Ovary (tissue), 9 donors: ENCODE measurements around the gene RAB31. TPM values are rescaled to one million over a fixed set of nuclear protein-coding genes. Genes with fewer than 3 reads are reported as not detected.
"Not testable (repeated sequence)": the region's sequence is repeated elsewhere in the genome, so short reads cannot be mapped to it uniquely, and the experiment has no call there.

ENCODE experiments used
- DNase-seq, 5 donors: peaks; one replicate each; pipeline ENCODE4 v3.0.0-alpha.2; 2019 to 2020
- H3K27ac ChIP-seq, 2 donors: fragments of 200-600 bp; one replicate each; pipeline versions ENCODE4 v1.5.1 to v1.8.0; 2019 to 2022
- H3K27me3 ChIP-seq: fragments of 200-600 bp; one replicate; pipeline ENCODE4 v1.8.0; 2022
- H3K36me3 ChIP-seq: fragments of 200-600 bp; sonication (generic); one replicate; pipeline ENCODE4 v1.5.1; 2019
- H3K4me1 ChIP-seq: one replicate; pipeline ENCODE4 v1.8.1; 2013; ENCODE audit warnings: mild to moderate bottlenecking, moderate library complexity; ENCODE audit not compliant: insufficient read depth
- H3K4me3 ChIP-seq: fragments of 200-600 bp; sonication (generic); one replicate; pipeline ENCODE4 v1.5.1; 2017
- H3K9me3 ChIP-seq, 2 donors: fragments of 200-600 bp in 1 of 2; sonication (generic) in 1 of 2; one replicate each; pipeline versions ENCODE4 v1.5.1 to v1.8.1; 2013 to 2019; ENCODE audit warnings: mild to moderate bottlenecking in 1 of 2, moderate library complexity in 1 of 2
- EP300 ChIP-seq: sonication (generic); formaldehyde crosslinking; IDR thresholded peaks from one replicate; pipeline ENCODE4 v1.6.1; 2017; ENCODE audit warnings: antibody characterized with exemption
- POLR2A ChIP-seq: fragments of 450-650 bp; IDR thresholded peaks from one replicate; pipeline ENCODE4 v1.6.1; 2017; ENCODE audit warnings: antibody characterized with exemption, mild to moderate bottlenecking, moderate library complexity
- WGBS, 3 donors: extraction: QIAGEN DNeasy Blood & Tissue Kit in 1 of 3; methylation state at CpG; one replicate each; pipeline versions ENCODE4 v1.1.5 to v1.1.7; 2013 to 2017; 5-methylcytosine and 5-hydroxymethylcytosine counted together
- intact Hi-C, 4 donors: fragments of 100-400 bp; cut with DNase I; formaldehyde crosslinking; loops; one replicate each; pipeline versions ENCODE4 v1.11.0 to v1.15.1; 2022 to 2023
- polyA plus RNA-seq, 2 donors: library from polyadenylated mRNA; stranded (reverse); fragments of 200-250 nt in 1 of 2; fragments of 350-450 nt in 1 of 2; fragmentation: Illumina TruSeq in 1 of 2; extraction: RNeasy Lipid Tissue Mini Kit (QIAGEN cat#74804) in 1 of 2; gene quantifications; one replicate each; pipeline ENCODE4 v1.2.3, GENCODE V29; 2013 to 2014
- total RNA-seq, 7 donors: library from RNA; depleted of rRNA in 2 of 7; stranded (reverse); fragments of >200 nt in 2 of 7; fragmentation: NEBNext Ultra II Directional in 3 of 7; extraction: Animal tissue kit (Norgen Biotek cat#: 25700) in 3 of 7; gene quantifications; one replicate each; pipeline versions ENCODE4 v1.1.0 to v1.2.4, GENCODE V29; 2016 to 2023
- TF ChIP-seq, protein P1 (sequence below), 3 donors: fragments of 450-650 bp in 2 of 3; fragments of 200-600 bp in 1 of 3; IDR thresholded peaks; one replicate each; pipeline versions ENCODE4 v1.5.1 to v1.8.0; 2016 to 2022; ENCODE audit warnings: antibody characterized with exemption in 3 of 3, mild to moderate bottlenecking in 1 of 3
- donor health status: DM: no; HTN: no; CAD: no; lungs with moderate emphysema.
- donor health status: DM: no; HTN: no; CAD: no.
- donor health status: Bipolar disorder and iron deficiency.
- donor health status: DM: yes; HTN: yes; CAD: no.
- donor health status: DM: no; HTN: no; CAD: no.
- donor health status: DM: yes; HTN: yes; CAD: no.

The RAB31 gene
- total and polyA plus RNA-seq, 9 donors, result 37.9 to 188 (median 62.8) TPM

DNA sequence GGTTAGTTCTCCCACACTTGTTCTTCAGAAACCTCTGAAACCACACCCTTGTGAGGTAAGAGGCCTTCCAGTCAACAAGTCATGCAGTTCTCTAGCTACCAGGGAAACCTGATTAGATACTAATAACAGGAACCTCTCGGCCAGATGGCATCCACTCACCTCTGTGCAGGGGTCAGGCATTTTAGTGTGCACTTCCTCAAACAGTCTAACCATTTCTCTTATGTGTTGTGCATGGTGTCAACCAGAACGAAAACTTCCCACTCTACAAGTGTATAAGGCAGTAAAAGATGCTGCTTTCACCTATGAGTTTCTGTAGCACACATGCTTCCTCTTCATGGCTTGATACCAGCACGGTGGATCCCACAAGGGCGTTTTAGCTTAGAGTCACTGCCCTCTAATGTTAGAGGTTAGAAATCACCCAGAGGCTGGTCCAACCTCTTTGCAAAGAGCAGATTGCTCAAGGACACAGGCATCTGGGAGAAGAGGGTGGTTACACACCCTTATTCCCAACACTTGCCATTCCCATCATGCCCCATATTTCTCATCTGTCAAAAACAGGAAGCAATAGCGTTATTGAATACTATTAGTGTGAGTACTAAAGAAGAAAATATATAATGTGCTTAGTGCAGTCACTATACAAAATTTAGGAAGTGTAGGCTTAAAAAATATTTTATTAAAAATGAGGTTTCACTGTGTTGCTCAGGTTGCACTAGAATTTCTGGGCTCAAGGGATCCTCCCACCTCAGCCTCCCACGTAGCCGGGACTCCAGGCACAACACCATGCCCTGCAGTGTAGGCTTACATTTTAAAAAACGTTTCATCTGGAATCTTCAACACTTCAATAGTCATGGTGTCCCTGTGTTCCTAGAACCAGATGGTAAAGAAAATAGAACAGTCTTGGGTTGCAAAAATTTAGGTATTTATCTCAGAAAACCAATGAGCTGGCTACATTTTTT lies 34.5 kb upstream of the RAB31 start:
- intact Hi-C loops, result no loop called here
- WGBS, 3 donors, result 45 to 48% (median 46%) methylated on average over 8 of the region's 8 CpGs
- no peak for DNase-seq

DNA sequence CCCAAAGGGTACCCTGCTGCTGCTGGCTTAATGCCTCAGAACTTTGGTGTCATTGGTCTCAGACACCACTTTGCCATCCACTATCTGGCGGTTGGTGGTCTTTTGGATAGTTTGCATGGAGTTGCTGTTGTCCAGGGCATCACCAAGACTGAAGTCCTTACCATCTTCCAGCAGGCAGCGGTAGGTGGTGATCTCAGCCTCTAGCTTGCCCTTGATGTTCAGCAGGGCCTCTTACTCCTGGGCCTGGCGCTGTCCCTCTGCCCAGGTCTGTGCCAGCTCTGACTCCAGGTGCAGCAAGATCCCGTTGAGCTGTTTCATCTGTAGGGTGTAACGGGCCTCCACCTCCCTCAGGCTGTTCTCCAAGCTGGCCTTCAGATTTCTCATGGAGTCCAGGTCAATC lies 29.9 kb upstream of the RAB31 start:
- DNase-seq, H3K36me3 ChIP-seq, H3K4me3 ChIP-seq, H3K4me1 ChIP-seq, intact Hi-C loops, H3K27me3 ChIP-seq, H3K27ac ChIP-seq, H3K9me3 ChIP-seq: not testable (repeated sequence)
- WGBS, 3 donors, result 96 to 98% (median 98%) methylated on average over 5 of the region's 5 CpGs

More for the DNA sequence above, 34.5 kb upstream of the RAB31 start:
- H3K27me3 ChIP-seq, result no peaks in the 10 kb centered on the region
- no peak overlapping the region for H3K4me3 ChIP-seq
- no peaks in the 10 kb centered on the region for H3K4me1 ChIP-seq
- no peaks in the 10 kb centered on the region for H3K36me3 ChIP-seq
- no peaks in the 10 kb centered on the region for H3K9me3 ChIP-seq
- no peak overlapping the region for H3K27ac ChIP-seq
- TF ChIP-seq, protein P1, sequence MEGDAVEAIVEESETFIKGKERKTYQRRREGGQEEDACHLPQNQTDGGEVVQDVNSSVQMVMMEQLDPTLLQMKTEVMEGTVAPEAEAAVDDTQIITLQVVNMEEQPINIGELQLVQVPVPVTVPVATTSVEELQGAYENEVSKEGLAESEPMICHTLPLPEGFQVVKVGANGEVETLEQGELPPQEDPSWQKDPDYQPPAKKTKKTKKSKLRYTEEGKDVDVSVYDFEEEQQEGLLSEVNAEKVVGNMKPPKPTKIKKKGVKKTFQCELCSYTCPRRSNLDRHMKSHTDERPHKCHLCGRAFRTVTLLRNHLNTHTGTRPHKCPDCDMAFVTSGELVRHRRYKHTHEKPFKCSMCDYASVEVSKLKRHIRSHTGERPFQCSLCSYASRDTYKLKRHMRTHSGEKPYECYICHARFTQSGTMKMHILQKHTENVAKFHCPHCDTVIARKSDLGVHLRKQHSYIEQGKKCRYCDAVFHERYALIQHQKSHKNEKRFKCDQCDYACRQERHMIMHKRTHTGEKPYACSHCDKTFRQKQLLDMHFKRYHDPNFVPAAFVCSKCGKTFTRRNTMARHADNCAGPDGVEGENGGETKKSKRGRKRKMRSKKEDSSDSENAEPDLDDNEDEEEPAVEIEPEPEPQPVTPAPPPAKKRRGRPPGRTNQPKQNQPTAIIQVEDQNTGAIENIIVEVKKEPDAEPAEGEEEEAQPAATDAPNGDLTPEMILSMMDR (IDR thresholded peaks at IDR 0.05), result no peak
- TF ChIP-seq EP300 (no peak), POLR2A (no peak)

DNA sequence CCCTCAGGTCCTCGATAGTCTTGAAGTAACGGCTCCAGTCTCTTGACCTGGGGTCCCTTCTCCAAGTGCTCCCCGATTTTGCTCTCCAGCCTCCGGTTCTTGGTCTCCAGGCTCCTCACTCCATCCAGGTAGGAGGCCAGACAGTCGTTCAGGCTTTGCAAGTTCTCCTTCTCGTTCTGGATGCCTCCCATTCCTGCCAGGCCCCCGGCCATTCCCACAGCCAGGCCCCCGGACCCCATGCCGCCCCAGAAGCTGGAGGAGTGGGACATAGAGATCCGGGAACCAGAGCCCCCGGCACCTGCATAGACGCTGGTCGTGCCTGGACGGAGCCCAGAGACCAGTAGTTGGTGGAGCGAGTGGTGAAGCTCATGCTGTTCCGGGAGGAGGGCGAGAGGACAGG lies 29.0 kb upstream of the RAB31 start:
- H3K4me1 ChIP-seq, result peaks cover 6% of the 10 kb centered on the region
- no peaks in the 10 kb centered on the region for H3K36me3 ChIP-seq
- WGBS, 3 donors, result 93 to 95% (median 94%) methylated on average over 17 of the region's 17 CpGs
- no peak for DNase-seq
- H3K27ac ChIP-seq, result no peak overlapping the region
- intact Hi-C loops, result no loop called here
- H3K9me3 ChIP-seq, result no peaks in the 10 kb centered on the region
- TF ChIP-seq EP300 (no peak), POLR2A (no peak)
- TF ChIP-seq, protein P1 (IDR thresholded peaks at IDR 0.05), result no peak
- no peaks in the 10 kb centered on the region for H3K27me3 ChIP-seq
- H3K4me3 ChIP-seq, result no peak overlapping the region

DNA sequence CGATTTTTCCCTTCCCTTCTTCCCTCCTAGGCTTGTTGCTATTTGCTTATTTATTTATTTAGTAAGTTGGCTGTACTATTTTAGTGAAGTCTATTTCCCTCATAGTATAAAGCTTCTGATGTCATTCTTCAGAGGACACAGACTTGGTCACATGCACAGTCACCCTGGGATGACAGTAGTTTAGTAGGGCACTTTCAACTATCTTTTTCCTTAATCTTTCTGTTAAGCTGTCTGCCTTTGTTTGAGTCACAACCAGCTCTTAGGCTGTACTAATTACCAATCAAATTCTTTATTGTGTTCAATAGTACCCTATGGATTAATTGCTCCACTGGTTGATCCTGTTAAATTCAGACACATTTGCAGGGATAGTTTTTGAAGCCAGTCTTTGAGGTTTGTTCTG lies 26.9 kb upstream of the RAB31 start:
- Histone ChIP-seq H3K27me3 (no peaks in the 10 kb centered on the region), H3K27ac (no peak overlapping the region), H3K9me3 (no peaks in the 10 kb centered on the region), H3K4me3 (no peak overlapping the region), H3K4me1 (peaks cover 11% of the 10 kb centered on the region), H3K36me3 (no peaks in the 10 kb centered on the region)
- intact Hi-C loops, result no loop called here
- WGBS, 3 donors, result 30 to 52% (median 39%) methylated on average over 1 of the region's 1 CpG
- TF ChIP-seq POLR2A (no peak), EP300 (no peak)
- TF ChIP-seq, protein P1 (IDR thresholded peaks at IDR 0.05), result no peak
- DNase-seq, result no peak

DNA sequence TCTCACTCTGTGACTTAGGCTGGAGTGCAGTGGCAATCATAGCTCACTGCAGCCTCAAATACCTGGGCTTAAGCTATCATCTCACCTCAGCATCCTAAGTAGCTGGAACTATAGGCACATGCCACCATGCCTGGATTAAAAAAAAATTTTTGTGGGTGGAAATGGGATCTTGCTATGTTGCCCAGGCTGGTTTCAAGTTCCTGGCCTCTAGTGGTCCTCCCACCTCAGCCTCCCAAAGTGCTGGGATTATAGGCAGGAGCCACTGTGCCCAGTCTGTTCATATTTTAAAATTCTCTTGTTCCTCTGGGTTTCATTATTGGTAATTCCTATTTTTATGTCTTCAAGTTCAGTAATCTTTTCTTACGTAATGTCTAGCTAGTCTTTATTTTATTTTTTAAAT lies 25.5 kb upstream of the RAB31 start:
- Histone ChIP-seq H3K4me3 (no peak overlapping the region), H3K27me3 (no peaks in the 10 kb centered on the region), H3K4me1 (peaks cover 11% of the 10 kb centered on the region), H3K27ac (no peak overlapping the region), H3K36me3 (no peaks in the 10 kb centered on the region), H3K9me3 (no peaks in the 10 kb centered on the region)
- WGBS, 3 donors, result 93 to 95% (median 94%) methylated on average over 1 of the region's 1 CpG
- DNase-seq, result no peak
- intact Hi-C loops, result no loop called here
- TF ChIP-seq, protein P1 (IDR thresholded peaks at IDR 0.05), result no peak
- TF ChIP-seq POLR2A (no peak), EP300 (no peak)
